GM21717 (cell line): Measurements from ENCODE around the gene WDR1.

Experiments
- ATAC-seq: cut with Tn5 transposase; IDR thresholded peaks from one replicate; pipeline ENCODE4 v1.9.1; 2021; ENCODE audit warnings: mild to moderate bottlenecking, moderate library complexity; ENCODE audit not compliant: unreplicated experiment

The WDR1 gene

DNA sequence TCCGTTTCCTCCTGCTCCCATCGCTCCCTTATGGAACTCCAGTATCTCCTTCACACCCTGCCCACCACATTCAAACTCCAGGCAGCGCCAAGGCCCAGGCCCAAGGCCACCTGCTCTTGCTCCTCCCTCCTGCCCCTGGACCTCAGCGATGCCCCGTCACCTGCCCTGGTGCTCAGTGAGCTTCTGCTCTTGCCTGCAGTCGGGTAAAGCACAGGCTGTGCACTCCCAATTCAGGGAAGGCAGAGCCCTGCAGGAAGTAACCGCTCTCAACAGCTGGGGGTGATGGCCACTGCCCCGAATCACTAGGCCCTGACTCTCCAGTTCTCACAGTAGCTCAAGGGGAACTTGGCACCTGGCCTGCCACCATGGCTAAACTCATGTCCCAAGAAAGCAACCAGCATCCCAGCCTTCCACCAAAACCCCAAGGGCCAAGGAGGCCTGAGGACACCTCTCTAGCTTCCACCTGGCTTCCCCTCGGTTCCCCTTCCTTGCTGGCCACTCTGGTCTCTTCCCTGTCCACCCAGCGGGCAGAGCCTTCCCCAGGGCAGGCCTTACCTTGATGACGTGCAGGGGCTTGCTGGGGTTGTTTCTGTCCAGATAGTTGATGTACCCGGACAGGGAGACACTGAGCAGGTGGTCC is 29.3 kb downstream of the WDR1 start:
- no peak for ATAC-seq

- no peak for ATAC-seq
These were observed 30.0 kb downstream of the WDR1 start for GRCh38 chr4:10086506-10087120.

DNA sequence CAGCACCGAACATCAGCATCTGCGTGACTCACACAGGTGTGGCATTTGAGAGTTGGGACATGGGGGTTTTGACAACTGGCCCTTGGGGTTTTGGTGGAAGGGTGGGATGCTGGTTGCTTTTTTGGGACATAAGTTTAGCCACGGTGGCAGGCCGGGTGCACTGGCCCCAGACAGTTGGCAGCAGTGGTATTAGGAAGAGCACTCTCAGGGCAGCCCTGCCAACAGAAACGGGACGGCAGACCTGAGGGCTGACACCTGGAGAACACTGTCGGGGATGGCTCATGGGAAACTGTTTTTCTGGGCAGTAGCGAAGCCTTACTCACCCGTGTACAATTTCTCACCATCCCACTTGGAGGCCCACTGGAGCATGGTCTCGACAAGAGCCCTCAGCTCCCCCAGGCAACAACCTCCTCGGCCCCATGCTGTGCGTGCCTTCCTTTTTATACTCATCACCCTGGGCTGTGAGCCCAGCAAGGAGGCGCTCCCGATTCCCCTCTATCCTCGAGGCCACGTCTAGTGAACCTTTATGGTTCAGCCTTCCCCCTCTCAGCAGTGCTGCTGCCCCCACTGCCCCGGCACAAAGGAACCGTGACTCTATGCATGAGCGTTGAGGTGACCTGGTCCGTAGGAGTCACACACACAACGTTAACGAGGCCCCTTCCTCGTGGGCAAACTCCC is 30.6 kb downstream of the WDR1 start:
- no peak for ATAC-seq

DNA sequence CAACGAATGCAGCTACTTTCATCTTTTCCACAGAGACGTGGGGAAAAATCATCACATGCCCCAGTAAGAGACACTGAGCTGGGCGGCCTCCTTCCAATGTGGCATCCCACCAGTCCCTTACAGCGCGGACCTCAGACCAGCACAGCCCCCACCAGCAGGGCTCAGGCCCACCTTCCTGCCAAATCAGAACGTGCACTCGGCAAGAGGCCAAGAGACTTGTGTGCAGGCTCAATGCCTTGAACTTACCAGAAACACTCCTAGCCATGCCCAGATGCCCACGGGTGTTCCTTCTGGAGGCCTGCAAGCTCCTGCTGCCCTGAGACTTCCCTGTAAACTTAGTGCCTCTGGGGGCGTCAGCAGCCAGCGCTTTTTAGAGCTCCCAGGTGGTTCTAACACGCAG is 31.2 kb downstream of the WDR1 start:
- ATAC-seq: no peak

- ATAC-seq: no peak
These were observed 31.8 kb downstream of the WDR1 start for GRCh38 chr4:10084651-10085358.

GRCh38 chr4:10083861-10084641 is 32.5 kb downstream of the WDR1 start:
- no peak for ATAC-seq

DNA sequence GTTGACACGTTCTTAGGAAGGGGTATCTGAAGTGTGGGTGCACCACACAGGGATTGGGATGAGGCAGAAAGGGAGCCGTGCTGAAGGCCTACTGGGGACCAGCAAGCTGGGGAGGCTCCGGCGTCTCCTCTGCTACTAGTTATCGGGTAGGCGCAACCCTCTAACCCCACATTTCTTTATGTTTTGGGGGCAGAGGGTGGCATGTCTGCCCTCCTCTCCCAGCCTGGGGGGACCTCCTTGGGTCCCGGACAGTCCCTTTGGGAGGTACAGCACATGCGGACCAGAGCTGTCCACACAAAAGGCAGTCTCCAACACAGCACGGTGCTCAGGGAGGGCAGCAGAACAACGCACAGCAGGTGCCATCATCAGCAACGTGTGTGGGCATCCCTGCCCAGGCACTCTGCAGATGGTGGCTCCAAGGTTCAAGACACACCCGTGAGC is 33.2 kb downstream of the WDR1 start:
- ATAC-seq: no peak

DNA sequence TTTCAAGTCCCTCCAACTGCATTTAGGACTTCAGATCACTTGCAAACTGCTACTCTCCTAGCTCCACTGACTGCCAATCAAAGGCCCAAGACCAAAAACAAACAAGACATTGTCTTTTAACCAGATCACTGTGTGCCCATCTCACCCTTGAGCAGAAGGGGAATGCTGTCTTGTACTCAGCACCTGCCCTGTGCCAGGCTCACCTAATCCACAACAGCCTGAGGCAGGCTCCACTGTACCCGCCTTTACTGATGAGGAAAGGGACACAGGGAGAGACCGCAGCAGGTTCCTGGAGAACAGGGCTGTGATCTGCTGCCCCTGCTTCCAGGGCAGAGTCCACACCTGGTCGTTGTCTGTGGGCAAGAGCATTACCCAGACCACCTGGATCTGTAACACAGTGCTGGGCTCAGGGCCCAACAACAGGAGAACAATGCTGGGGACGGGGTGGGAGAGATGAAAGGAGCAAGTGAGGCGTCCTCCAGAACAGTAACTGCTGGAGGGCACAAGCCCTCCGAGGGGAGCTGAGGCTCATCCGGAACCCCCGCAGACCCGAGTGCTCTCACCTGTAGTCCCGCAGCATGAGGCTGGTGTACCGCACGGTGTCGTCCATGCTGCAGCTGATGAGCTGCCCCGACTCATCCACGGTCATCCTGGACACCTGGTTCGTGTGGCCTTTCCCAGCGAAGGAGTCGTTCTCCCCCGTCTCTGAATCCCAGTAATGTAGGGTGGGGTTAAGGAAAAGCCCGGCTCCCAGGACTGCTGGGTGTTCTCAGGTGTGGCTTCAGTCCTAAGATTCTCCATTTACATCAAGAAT is 33.9 kb downstream of the WDR1 start:
- no peak for ATAC-seq

DNA sequence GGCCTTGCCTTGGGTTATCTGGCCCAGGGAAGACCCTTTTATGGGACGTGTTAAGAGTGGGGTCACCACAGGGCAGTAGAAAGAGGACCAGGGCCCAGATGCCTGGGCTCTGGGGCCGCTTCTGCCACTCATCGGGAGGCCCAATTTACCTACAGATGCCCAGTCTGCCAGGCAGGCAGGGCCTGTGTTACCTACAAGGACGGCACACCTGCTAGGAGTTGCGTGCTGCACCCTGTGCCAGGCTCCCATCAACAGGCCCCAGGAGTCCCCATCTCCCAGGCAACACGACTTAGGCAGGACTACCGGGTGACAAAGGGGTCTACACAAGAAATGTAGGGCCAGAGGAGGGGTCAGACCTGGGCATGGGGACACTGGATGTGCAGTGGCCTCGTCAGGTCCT is 34.6 kb downstream of the WDR1 start:
- ATAC-seq: no peak

- ATAC-seq: no peak
These were observed 35.4 kb downstream of the WDR1 start for GRCh38 chr4:10081218-10081606.

DNA sequence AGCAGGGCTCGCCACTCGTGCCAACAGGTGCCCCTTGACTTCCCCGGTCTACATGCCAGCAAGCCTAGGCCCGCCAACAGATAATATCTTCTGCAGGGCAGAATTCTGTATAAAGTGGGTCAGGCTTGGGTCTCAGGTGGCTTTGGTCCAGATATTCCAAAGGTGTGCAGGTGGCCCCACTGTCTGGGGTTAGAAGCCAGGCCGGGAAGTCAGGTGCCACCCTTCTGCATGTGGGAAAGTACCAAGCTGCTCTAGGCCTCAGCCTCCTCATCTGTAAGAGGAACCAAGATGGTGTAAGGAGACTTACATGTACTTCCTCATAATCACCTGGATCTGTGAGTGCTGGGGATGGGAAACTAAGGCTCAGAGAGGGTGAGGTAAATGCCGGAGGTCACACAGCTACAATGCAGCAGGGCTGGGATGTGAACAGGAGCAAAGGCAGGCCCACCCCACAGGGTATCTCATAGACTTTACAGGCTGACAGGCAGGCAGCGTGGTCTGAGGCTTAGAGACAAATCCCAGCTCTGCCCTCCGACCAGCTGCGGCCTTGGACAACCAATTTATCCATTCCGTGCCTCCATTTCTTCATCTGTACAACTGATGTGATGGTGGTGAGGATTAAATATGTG is 35.9 kb downstream of the WDR1 start:
- no peak for ATAC-seq

- no peak for ATAC-seq
These were observed 36.5 kb downstream of the WDR1 start for GRCh38 chr4:10079912-10080588.

GRCh38 chr4:10079256-10079655 is 37.3 kb downstream of the WDR1 start:
- no peak for ATAC-seq

DNA sequence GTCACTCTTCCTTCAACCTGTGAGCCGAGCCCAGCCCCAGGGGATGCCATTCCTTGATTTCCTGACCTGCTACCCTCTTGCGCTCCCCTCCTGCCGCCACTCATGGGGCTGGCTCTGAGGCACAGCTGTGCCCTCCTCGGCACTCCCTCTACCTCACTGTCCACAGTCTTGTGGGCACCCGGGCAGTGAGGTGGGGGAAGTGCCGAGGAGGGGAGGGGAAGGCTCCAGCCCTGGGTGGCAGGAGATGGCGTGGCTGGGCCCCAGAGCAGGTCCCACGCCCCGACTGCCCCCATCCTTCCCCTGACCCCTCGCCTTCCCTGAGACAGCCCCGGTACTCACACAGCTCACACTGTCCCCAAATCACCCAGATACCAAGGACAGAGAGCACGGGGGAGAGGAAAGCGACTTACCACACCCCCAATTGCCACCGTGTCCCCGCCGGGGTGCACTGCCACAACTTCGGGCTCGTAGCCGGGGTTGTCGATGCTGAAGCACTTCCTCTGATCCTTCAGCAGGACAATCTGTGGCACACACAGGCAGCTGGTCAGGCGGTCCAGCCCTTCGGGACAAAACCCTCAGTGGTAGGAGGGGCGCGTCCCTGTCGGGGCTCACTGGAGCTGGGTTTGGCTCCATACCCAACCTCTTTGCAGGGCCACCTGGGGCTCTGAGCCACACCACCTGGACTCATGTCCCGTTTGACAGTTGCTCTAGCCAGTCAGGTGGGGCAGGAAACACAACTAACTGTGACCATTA is 37.9 kb downstream of the WDR1 start:
- no peak for ATAC-seq

- no peak for ATAC-seq
These were observed 38.9 kb downstream of the WDR1 start for GRCh38 chr4:10077483-10078335.

- no peak for ATAC-seq
These were observed 39.5 kb downstream of the WDR1 start for GRCh38 chr4:10077076-10077475.

DNA sequence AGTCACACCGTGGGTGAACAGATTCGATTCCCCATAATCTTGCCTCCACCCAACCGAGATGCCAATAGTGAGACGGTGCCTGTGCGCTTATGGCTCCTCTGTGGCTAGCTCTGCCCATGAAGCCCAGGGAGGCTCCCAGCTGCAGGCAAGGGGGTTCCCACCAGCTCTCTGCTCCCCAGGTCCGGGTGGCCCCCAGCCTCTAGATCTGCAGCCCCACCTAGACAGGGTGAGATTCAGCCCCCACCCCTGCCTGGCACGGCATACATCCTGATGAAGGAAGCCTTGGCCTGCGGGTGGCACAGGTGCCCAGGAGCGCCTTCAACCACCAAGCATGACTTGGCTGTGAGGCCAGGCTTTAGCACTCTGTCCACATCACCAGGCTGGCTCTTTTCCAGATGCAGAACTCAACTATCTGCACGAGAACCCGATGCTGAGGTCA is 40.6 kb downstream of the WDR1 start:
- ATAC-seq: no peak
